Adipocyte (in vitro differentiated cells): ENCODE results near the gene PCDHB3.
"Not testable (repeated sequence)": the region's sequence is repeated elsewhere in the genome, so short reads cannot be mapped to it uniquely, and the experiment has no call there.

ENCODE experiments used
- DNase-seq: peaks from one replicate; pipeline ENCODE4 v3.0.0-alpha.2; 2015; ENCODE audit warnings: low read depth
- H3K27me3 ChIP-seq: replicated peaks from 2 replicates; pipeline ENCODE4 v1.7.0; 2013; ENCODE audit warnings: mild to moderate bottlenecking, low read length, moderate library complexity; ENCODE audit not compliant: control insufficient read depth, insufficient read depth
- H3K36me3 ChIP-seq: 2 replicates; pipeline ENCODE4 v1.7.0; 2013; ENCODE audit warnings: low read length, mild to moderate bottlenecking, moderate library complexity; ENCODE audit not compliant: control insufficient read depth, insufficient read depth, severe bottlenecking
- H3K4me1 ChIP-seq: 2 replicates; pipeline ENCODE4 v1.7.0; 2013; ENCODE audit warnings: mild to moderate bottlenecking, low read length, moderate library complexity; ENCODE audit not compliant: control insufficient read depth, insufficient read depth
- H3K4me3 ChIP-seq: 2 replicates; pipeline ENCODE4 v1.7.0; 2013; ENCODE audit warnings: mild to moderate bottlenecking, low read length, moderate library complexity
- H3K9ac ChIP-seq: 2 replicates; pipeline ENCODE4 v1.7.0; 2013; ENCODE audit warnings: mild to moderate bottlenecking, low read length, moderate library complexity
- H3K9me3 ChIP-seq: 2 replicates; pipeline ENCODE4 v1.7.0; 2013; ENCODE audit warnings: mild to moderate bottlenecking, low read length, moderate library complexity; ENCODE audit not compliant: control insufficient read depth

PCDHB3 gene

GRCh38 chr5:141149812-141150211, 49.5 kb downstream of the PCDHB3 start, which contains the start of gene PCDHB6:
Gene PCDHB6, plus strand, starts transcription at chr5:141150057. Its CDS starts 201 bp downstream, at chr5:141150258.
- Histone ChIP-seq H3K4me1 (no peaks in the 10 kb centered on the region), H3K9me3 (peaks cover 18% of the 10 kb centered on the region), H3K27me3 (no peaks in the 10 kb centered on the region), H3K36me3 (no peaks in the 10 kb centered on the region), H3K4me3 (peak within 1 kb of the TSS; percentile 56), H3K9ac (no peak within 1 kb of the TSS)
- peak; percentile 45 for DNase-seq

GRCh38 chr5:141150224-141150992, 50.1 kb downstream of the PCDHB3 start:
- Histone ChIP-seq H3K27me3 (no peaks in the 10 kb centered on the region), H3K4me1 (no peaks in the 10 kb centered on the region), H3K9ac (no peak overlapping the region), H3K4me3 (peak overlapping the region; percentile 56), H3K36me3 (no peaks in the 10 kb centered on the region), H3K9me3 (peaks cover 18% of the 10 kb centered on the region)
- DNase-seq = no peak

- DNase-seq = no peak
- H3K9me3 ChIP-seq = peaks cover 23% of the 10 kb centered on the region
- H3K36me3 ChIP-seq = no peaks in the 10 kb centered on the region
- no peak overlapping the region for H3K4me3 ChIP-seq
- H3K27me3 ChIP-seq = no peaks in the 10 kb centered on the region
- H3K4me1 ChIP-seq = no peaks in the 10 kb centered on the region
- H3K9ac ChIP-seq = no peak overlapping the region
Observed at GRCh38 chr5:141150993-141151325, 50.7 kb downstream of the PCDHB3 start.

GRCh38 chr5:141151632-141152031, 51.4 kb downstream of the PCDHB3 start:
- not testable (repeated sequence) for H3K36me3 ChIP-seq, H3K9ac ChIP-seq, H3K4me1 ChIP-seq, H3K27me3 ChIP-seq, H3K4me3 ChIP-seq, DNase-seq
- H3K9me3 ChIP-seq = peaks cover 30% of the 10 kb centered on the region

GRCh38 chr5:141152096-141152495, 51.8 kb downstream of the PCDHB3 start:
- DNase-seq, H3K27me3 ChIP-seq, H3K9ac ChIP-seq, H3K36me3 ChIP-seq, H3K4me3 ChIP-seq, H3K4me1 ChIP-seq: not testable (repeated sequence)
- peaks cover 35% of the 10 kb centered on the region for H3K9me3 ChIP-seq
